Fibroblast of peridontal ligament (primary cell): ENCODE results near the gene CDC42EP2.

ENCODE experiments used
- DNase-seq: peaks from one replicate; pipeline ENCODE4 v3.0.0-alpha.2; 2010; ENCODE audit errors: extremely low read depth

The CDC42EP2 gene

DNA sequence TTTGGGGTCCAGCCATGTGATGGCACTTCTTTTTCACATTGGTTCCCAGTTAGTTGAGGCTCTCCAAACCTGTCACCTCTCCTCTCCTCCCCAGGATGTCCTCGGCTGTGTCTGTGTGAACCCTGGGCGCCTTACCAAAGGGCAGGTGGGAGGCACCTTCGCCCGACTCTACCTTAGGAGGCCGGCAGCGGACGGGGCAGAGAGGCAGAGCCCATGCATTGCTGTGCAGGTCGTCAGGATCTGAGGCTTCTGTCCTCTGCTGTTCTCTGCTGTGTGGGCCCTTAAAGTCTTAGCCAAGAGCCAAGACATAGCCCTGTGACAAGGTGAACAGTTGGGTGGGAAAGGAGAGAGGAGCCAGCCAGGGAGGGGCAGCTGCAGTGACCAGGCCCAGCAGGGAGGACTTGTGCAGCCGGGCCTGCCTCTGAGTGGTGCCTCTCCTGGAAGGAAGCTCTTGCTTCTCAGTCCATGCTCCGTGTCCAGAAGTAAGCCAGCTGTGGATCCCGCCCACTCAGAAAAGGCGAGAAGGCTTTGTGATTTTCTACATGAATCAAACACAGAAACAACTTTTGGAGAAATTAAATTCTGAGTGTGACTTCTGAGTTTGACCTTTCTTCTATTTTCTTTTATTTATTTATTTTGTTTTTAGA is 17.5 kb upstream of the CDC42EP2 start:
- DNase-seq = no peak

DNA sequence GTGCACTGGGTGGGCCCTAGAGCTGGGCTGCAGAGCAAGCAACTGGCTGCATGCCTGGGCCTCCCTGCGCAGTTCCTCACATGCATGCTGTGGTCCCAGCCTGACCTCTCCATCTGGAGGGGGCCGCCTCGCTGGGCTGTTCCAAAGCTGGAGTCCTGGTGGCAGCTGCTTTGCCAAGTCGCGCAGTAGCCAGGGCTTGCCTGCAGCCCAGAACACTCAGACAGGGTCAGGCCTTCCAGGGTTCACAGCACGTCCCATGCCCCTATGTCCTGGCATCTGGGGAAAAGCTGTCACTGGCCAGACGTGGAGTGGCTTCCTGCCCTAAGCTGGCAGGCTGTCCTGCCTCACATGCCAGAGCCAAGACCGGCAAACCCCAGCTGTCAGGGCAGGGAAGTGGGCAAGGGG is 16.5 kb upstream of the CDC42EP2 start:
- DNase-seq = no peak

DNA sequence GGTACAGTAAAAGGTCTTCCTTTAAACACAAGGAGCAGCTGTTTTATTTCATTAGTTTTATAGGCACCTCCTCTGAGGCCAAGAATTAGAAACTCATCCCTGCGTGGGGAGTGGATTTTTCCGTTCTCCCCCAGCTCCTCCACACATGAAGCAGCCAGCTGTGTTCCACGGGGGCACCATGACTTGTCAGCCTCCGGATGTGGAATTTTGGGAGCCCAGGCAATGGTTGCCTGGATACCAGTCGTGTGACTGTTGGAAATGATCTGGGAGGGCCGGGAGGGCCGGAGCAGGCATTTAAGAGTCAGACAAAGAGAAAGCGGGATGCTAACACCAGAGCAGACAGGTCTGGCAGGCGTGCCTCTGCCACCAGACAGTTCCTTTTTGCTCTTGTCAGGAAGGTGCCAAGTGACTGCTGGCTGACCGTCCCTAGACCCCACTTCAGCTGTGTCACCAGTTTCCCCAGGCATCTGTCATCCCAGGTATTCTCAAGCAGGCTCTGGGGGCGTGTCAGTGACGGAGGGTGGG is 15.9 kb upstream of the CDC42EP2 start:
- peak; percentile 52 for DNase-seq

DNA sequence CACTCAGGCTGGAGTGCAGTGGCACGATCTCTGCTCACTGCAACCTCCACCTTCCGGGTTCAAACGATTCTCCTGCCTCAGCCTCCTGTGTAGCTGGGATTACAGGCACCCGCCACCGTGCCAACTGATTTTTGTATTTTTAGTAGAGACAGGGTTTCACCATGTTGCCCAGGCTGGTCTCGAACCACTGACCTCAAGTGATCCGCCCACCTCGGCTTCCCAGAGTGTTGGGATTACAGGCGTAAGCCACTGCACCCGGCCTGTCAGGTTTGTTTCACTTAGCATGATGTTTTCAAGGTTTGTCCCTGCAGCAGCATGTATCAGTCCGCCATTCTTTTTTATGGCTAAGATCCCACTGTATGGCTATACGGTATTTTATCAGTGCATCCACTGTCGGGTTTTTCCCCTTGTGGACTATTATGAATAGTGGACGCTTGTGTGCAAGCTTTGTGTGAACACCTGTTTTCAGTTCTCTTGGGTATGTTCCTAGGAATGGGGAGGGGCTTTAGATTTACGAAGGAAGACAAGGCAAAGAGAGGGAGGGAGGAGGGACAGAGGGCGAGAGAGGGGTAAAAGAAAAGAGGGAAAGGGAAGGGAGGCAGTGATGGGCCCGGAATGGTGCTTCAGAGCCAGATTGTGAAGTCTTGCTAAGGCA is 13.9 kb upstream of the CDC42EP2 start:
- no peak for DNase-seq

GRCh38 chr11:65301491-65302329 is 13.0 kb upstream of the CDC42EP2 start:
- no peak for DNase-seq

DNA sequence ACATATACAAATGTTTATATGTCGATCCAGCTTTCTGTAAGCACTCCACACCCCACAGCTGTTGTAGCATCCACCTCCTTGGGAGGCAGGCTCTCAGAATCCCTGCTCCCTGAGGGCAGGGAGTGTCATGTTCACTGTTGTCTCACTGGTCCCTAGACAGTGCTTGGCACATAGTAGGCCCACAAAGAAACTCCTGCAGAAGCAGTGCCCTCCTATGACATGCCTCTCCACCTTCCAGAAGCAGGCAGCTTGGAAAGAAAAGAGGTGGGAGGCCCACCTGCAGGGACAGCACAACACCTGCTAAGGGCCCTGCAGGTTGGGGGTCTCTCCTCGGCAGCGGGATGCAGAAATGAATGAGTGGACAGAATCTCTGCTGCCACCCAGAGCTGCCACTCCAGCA is 11.1 kb upstream of the CDC42EP2 start:
- DNase-seq = no peak

GRCh38 chr11:65304110-65304509 is 10.6 kb upstream of the CDC42EP2 start:
- no peak for DNase-seq

DNA sequence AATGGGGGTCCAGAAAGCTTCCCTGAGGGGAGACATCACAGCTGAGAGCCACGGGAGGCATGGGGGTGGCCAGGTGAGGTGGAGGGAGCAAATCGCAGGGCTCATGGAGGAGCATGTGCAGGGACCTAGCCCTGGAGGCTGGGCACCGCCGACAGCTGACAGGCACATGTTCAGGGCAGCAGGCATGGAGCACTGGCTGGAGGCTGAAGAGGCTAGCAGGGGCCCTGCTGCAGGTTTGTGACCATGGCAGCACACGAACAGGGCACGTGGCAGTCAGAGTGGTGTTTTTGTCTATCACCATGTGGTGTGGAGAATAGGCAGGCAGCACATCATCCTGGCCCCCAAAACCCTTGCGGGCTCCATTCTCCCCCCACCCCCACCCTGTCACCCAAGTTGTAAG is 10.1 kb upstream of the CDC42EP2 start:
- DNase-seq = no peak

DNA sequence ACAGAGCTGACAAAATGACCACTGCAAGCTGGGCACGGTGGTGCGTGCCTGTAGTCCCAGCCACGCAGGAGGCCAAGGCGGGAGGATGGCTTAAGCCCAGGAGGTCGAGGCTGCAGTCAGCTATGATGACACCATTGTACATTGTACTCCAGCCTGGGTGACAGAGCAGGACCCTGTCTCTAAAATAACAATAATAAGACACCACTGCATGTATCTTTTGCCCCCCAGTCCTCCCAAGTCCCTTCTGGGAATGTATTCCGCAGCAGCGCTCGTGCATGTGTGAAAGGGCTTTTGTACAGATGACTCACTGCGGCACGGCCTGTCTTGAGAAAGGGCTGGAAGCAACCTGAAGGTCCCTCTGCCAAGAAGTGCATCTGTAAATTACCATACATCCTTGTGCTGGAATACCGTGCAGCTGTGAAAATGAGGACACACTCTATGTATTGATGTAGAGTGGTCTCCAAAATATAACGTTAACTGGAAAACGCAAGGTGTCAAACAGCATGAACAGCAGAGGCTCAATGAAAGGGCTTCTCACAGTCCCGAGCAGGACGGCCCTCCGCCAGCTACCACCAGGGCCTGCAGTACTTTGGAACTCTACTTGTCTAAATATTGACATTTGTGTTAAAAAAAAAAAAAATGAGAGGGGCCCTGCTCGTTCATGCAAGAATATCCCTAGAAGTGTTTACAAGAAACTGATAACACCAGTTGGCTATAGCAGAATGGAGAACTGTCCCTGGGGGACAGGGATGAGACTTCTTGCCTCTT is 9.0 kb upstream of the CDC42EP2 start:
- DNase-seq = no peak

DNA sequence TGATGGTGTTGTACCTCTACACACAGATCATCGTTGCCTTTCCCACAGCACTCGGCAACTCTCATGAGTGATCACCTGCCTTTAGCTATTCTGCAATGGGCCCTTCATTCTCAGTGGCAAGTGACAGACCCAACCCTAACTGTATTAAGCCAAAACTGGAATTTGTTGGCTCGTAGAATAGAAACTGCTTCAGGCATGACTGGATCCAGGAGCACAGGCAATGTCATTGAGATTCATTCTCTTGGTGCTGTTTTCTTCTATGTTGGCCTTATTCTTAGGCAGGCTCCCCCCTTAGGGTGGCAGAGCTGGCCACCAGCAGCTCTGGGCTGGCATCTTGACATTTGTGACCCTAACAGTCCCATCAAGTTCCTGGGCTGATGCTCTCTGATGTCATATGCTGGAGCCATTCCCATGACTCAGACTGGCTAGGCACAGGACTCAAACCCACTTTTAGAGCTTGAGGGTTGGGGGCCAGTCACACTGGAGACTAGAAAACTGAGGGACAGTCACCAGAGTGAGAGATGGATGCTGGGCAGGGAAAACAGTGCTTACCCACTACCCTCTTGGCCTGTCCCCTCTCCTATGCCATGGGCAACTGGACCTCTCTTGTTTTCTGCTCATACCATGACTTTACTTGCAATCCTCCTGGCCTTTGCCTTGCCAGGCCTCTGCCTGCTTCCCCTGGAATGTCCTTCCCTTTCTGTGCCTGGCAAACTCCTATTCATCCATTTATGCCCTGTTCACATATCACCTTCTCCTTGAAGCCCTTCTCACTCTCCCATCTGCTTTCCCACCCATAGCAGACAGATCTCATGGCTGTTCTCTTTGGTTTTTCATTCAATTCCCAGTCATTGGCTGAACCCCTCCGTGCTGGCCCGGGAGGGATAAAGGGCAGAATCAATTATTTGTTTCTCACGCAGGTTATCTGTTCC is 7.1 kb upstream of the CDC42EP2 start:
- DNase-seq = no peak

GRCh38 chr11:65308281-65308891 is 6.3 kb upstream of the CDC42EP2 start:
- DNase-seq = no peak

DNA sequence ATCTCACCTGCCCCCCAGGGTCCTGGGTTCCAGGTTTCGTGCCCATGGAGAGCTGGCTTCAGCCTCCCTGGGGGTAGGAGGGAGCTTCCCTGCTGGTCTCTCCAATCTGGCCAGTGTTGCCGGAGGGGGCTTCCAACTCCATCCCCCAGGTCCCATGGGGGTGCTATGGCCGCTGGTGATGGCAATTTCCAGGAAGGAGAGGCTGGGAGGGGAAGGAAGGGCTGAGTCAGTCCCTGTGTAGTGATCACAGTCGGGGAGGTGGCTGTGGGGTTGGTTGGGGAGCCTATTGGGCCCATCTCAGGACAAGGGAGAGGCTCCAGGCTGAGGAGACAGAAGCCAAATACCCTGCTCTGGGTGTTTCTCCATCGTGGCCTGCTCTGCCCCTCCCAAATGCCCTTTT is 5.7 kb upstream of the CDC42EP2 start:
- no peak for DNase-seq

DNA sequence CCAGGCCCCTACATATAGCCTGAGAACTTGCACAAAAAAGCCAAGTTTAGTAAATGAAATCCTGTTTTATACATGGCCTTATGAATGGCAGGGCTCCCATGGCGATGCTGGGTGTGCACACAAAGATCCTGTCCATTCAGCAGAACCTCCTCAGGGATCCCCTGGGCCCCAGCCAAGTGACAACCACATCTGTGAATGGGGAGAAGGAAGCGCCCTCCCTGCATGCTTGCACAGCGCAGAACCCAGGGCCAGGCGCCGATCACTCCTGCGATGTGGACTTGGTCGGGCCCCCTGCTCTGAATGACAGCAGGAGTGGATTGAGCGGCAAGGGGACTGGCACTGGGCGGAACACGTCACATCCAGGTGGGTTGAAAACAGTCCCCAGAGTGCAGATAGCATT is 4.5 kb upstream of the CDC42EP2 start:
- DNase-seq = no peak

DNA sequence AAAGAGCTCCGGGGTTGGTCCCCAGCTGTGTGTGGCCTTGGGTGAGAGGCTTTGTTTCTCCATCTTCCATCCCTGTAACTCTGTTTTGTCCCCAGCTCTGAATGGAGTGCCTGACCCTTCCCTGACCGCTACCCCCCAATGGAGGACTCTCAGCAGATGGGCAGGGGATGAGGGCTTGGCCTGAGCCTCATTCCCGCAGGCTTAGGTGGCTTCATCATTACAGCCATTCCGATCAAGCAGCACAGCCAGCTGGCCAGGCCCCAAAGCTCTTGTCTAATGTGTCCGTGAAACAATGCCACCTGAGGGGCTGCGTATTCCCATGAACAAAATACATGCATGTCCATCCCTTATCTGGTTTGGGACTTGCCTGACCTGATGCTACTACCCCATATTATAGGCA is 3.9 kb upstream of the CDC42EP2 start:
- DNase-seq = no peak

GRCh38 chr11:65311170-65311678 is 3.4 kb upstream of the CDC42EP2 start:
- DNase-seq = no peak

DNA sequence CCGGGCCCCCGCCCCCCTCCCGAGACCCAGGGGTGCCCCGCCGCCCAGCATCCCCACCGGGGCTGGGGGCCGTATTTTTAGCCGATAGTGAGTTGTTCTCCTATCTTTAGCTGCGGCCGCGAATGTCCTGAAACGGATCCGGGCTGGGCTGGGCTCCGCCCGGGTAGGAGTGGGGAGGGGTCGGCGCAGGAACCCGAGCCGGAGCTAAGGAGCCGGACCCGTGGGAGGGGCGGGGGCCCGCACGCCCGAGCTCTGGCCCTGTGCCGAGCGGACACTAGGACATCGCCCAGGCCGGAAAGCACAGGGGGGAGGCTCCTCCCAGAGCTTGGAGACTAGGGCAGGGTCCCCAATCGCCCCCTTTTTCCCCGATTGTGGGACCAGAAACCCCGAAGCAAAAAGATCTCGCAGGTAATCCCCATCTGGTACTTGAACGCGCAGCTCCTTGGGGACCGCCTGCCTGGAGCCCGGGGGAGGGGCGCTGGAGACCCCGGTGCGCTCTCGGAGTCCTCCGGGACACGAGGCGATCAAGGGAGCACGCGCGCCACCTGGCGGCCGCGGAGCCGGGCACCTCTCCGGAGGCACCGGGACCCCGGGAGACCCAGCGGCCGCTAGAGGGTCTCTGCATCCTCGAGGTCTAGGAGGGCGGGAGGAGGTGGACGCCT is 669 bp downstream of the CDC42EP2 start:
- peak; percentile 71 for DNase-seq

- DNase-seq = no peak
Measured at GRCh38 chr11:65315866-65316226, 1.2 kb downstream of the CDC42EP2 start.

DNA sequence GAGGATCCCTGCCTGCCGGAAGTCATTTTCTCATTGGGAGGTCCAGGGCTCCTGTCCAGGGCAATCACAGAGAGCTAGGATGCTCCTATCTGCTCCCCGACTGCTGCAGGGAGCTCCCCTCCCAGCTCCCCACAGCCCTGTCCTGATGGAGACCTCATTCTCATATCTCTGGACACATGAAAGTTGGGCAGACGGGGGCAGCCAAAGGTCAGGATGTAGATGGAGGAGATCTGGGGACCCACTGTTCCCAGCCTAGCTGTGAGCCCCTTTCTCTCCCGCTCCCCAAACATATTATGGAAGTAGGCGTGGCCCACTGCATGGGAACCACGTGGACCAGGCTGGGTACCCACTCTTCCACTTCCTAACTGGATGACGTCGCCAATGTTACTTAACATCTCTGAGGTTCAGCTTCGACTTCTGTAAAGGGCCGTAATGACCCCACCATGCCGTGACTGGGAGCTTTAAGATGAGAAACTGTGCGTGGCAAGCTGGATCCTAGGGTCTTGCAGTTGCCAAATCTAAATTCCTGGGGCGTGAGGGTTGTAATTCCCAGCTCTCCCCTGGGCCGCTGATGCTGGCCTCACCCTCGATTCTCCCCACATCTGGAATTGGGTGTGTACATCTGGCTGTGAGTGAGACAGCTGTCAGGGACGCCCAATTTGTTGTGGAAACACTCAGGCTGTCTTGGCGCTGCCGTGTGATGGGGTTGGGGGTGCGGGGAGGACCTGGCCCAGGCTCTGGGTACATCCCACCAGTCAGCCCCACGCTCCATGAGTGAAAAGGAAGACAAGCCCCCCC is 1.8 kb downstream of the CDC42EP2 start:
- DNase-seq = peak; percentile 99
